ENCODE results near the gene FAM200C.

- TF ChIP-seq, protein P1, sequence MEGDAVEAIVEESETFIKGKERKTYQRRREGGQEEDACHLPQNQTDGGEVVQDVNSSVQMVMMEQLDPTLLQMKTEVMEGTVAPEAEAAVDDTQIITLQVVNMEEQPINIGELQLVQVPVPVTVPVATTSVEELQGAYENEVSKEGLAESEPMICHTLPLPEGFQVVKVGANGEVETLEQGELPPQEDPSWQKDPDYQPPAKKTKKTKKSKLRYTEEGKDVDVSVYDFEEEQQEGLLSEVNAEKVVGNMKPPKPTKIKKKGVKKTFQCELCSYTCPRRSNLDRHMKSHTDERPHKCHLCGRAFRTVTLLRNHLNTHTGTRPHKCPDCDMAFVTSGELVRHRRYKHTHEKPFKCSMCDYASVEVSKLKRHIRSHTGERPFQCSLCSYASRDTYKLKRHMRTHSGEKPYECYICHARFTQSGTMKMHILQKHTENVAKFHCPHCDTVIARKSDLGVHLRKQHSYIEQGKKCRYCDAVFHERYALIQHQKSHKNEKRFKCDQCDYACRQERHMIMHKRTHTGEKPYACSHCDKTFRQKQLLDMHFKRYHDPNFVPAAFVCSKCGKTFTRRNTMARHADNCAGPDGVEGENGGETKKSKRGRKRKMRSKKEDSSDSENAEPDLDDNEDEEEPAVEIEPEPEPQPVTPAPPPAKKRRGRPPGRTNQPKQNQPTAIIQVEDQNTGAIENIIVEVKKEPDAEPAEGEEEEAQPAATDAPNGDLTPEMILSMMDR (IDR thresholded peaks at IDR 0.05), result no peak
- TF ChIP-seq POLR2A (IDR thresholded peaks at IDR 0.05), result no peak
Measured at GRCh38 chr5:160377651-160378050, 22.2 kb downstream of the FAM200C start.

Measured in heart left ventricle (tissue), 13 donors.